GM21737 (cell line): ENCODE measurements around the gene OR6X1.
A peak's percentile ranks its signal among the peaks of the same experiment; 100 is the strongest.
"Not testable (repeated sequence)": the region's sequence is repeated elsewhere in the genome, so short reads cannot be mapped to it uniquely, and the experiment has no call there.

Source experiments
- ATAC-seq: cut with Tn5 transposase; IDR thresholded peaks from one replicate; pipeline ENCODE4 v1.9.1; 2021; ENCODE audit warnings: mild to moderate bottlenecking, moderate library complexity; ENCODE audit not compliant: unreplicated experiment

Gene OR6X1

GRCh38 chr11:123755344-123755743, 1.0 kb upstream of the OR6X1 start:
- ATAC-seq: no peak

GRCh38 chr11:123753110-123753509, 1.2 kb downstream of the OR6X1 start:
- no peak for ATAC-seq

DNA sequence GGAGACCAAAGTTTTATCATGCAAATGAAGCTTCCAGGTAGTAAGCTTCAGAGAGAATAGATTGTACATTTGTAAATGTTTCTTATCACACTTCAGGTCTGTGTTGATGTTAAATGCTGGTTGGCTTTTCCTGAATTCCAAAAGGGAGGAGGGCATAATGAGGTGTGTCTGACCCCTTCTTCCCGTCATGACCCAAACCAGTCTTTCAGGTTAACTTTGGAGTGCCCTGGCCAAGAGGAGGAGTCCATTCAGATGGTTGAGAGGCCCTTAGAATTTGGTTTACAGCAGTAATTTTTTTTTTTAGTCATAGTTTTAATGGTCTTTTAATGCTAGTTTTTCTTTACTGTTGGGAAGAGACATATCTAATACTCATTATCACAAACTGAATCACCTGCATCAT, 2.5 kb downstream of the OR6X1 start:
- no peak for ATAC-seq

GRCh38 chr11:123748349-123748748, 6.0 kb downstream of the OR6X1 start:
- not testable (repeated sequence) for ATAC-seq

DNA sequence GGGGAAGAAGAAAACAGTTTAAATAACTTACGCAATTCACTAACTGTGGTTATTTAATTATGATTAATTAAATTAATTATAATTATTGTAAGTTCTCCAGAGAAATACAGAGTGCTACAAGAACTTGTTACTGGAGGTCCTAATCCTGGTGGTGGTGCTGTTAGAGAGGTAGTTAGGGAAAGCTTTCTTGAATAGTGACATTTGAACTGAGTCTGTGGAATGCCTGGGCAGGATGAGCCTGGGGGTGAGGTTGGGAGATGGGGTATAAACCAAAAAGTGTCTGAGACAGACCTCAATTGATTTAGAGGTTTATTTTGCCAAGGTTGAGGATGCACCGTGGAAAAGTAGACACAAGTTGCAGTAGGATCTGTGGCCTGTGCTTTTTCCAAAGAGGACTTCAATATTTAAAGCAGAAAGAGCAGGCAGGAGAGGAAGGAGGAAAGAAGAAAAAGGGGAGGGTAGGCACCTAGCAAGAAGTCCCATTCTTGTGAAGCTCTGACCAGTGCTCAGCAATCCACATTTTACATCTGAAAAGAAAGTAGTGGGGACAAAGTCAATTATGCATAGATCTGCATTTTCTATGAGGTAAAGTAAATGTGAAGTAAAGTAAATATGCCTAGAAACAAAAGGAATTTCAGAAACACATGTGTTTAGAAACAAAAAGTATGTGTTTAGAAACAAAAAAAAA, 8.4 kb downstream of the OR6X1 start:
- no peak for ATAC-seq

- no peak for ATAC-seq
Observed at GRCh38 chr11:123742724-123743120, 11.6 kb downstream of the OR6X1 start.

DNA sequence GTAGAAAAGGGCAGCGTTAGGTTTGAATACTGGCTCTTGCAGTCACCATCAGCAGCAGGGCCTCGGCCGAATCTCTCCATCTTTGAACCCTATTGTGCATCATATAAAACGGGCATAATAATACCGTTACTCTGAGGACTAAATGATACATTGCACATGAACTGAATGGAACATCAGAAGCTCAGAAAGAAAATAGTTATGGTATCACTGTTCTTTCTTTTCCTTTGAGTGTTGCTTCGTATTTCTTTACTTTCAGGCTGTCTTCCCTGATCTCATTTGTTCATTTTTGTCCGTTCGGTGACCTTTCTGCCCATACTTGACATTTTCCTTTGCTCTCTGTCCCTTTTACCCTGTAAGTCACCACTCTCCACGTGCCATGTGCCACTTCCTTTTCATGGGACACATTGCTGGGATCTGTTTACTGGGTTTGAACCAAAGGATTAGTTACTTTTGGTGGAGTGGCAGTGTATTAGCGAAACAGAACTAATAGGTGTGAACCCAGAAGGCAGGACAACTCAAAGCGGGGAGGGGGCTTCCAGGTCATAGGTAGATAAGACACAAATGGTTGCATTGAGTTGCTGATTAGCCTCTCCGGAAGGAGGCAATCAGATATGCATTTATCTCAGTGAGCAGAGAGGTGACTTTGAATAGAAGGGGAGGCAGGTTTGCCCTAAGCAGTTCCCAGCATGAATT, 12.1 kb downstream of the OR6X1 start:
- ATAC-seq: no peak

- ATAC-seq: peak; percentile 99
Observed at GRCh38 chr11:123741159-123742030, 12.9 kb downstream of the OR6X1 start, which contains the start of gene ZNF202. Gene ZNF202 (minus strand): TSS chr11:123741660. CDS start chr11:123730888, 10,772 bp downstream.

- peak; percentile 2 for ATAC-seq
Observed at GRCh38 chr11:123740787-123741158, 13.5 kb downstream of the OR6X1 start.

DNA sequence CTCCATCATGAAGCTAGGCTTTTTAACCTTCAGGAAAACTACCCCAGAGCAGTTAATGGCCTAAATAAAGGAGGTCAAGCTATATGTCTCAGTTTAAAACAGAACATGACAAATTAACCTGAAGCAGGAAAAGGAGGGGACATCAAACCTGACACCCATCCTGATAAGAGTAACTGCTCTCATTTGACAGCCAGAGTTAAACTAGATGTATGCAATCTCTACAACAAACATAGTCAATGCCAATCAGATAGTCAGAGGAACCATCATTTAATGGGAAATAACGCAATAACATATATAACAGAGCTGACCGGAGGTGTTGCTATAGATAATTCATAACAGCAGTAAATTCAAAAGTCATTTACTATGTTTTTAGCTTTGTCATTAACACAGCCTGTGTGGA, 15.9 kb downstream of the OR6X1 start:
- ATAC-seq: no peak

- no peak for ATAC-seq
Observed at GRCh38 chr11:123736769-123737168, 17.5 kb downstream of the OR6X1 start.

GRCh38 chr11:123729602-123730001, 24.7 kb downstream of the OR6X1 start:
- ATAC-seq: no peak

GRCh38 chr11:123725995-123726655, 28.2 kb downstream of the OR6X1 start:
- no peak for ATAC-seq

DNA sequence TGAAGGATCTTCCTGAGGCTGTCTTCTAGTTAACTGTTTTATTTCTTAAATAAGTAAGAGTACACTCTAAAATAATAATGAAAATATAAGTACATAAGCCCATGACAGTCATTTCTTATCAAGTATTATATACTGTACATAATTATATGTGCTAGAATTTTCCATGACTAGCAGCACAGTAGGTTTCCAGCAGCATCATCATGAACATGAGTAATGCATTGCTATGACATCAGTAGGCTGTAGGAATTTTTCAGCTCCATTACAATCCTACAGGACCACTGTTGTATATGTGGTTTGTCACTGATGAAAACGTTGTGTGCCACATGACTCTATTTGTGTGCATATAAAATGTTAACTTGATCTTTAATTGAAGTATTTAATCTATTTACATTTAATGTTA, 34.9 kb downstream of the OR6X1 start:
- no peak for ATAC-seq

GRCh38 chr11:123718469-123718868, 35.8 kb downstream of the OR6X1 start:
- no peak for ATAC-seq

DNA sequence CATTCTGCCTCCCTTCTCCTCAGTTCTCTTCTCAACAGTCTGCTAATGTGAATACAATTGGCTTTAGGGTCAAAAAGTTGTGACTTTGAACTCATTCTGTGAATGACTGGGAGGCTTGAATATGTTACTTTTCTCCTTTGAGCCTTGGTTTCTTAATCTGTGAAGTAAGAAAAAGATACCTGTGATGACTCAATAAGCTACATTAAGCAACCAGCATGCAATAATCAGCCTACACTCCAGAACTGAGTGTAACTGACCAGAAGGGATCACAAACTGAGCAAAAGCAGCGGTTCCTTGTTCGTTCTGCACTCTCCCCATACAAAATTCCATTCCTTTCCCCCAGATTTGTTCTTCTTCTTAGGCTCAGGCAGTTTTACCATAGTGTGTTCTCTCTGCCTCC, 36.3 kb downstream of the OR6X1 start:
- no peak for ATAC-seq

DNA sequence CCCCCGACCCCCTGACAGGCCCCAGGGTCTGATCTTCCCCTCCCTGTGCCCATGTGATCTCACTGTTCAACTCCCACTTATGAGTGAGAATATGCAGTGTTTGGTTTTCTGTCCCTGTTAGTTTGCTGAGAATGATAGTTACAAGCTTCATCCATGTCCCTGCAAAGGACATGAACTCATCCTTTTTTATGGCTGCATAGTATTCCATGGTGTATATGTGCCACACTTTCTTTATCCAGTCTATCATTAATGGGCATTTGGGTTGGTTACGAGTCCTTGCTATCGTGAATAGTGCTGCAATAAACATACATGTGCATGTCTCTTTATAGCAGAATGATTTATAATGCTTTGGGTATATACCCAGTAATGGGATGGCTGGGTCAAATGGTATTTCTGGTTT, 41.7 kb downstream of the OR6X1 start:
- ATAC-seq: not testable (repeated sequence)

DNA sequence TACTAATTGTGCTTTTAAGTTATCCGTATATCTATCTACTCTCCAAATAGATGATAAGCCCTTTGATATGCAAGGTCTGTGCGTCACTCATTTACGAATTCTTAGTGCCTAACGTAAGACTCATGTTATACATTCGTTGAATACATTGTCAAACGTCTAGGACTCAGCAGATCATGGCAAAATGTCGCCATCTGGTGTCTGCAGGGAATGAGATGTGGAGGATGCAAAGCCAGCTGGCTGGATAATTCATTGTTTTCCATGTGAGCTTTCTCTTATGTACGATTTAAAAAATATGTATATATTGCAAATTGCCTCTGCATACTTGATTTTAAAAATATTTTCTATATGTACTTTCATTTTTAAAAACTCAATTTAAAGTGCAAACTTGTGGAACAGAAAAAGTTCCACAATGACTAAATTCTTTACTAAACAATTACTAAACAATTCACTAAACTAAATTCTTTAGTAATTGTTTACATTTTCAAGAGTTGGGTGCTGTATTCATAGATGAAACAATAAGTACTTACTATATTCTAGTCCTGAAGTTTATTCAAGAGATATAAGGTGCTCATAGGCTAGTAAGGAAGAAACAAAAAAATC, 46.6 kb downstream of the OR6X1 start:
- no peak for ATAC-seq

DNA sequence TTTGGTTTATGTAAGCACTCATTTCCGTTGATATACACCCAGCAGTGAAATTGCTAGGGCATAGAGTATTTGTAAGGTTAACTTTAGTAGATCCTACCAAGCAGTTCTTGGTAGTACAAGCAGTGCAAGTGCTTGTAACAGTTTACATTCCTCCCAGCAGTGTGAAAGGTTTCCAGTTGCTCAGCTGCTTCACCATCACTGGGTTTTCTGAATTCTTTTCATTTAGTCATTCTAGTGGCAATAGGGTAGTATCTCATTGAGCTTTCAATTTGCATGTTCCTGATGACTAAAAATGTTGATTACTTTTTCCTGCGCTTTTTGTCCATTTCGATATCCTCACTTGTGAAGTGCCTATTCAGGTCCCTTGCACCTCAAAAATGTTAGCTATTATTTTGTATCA, 47.1 kb downstream of the OR6X1 start:
- no peak for ATAC-seq

GRCh38 chr11:123704341-123704740, 50.0 kb downstream of the OR6X1 start:
- no peak for ATAC-seq
